Activated T-helper 2 cell treated with anti-CD3 and anti-CD28 coated beads, Interferon-gamma antibody, Interleukin-2, Interleukin-4, amounts not matched to agents 10 μg/mL and 5 μg/mL and 100 μg/mL, durations not matched to agents 14 hours and 24 hours and 36 hours (primary cell): Measurements from ENCODE around the gene ORC3. TPM values are rescaled to one million over a fixed set of nuclear protein-coding genes. Genes with fewer than 3 reads are reported as not detected.

Source experiments
- DNase-seq: peaks from one replicate; pipeline ENCODE4 v3.0.0; 2021; ENCODE audit warnings: low spot score
- H3K27ac Mint-ChIP-seq: one replicate; pipeline ENCODE4 v1.8.0; 2021; ENCODE audit warnings: mixed read lengths
- H3K27me3 Mint-ChIP-seq: one replicate; pipeline ENCODE4 v1.8.0; 2021; ENCODE audit warnings: low read depth, mixed read lengths
- H3K36me3 Mint-ChIP-seq: one replicate; pipeline ENCODE4 v1.8.0; 2021; ENCODE audit warnings: low read depth, mixed read lengths
- H3K4me1 Mint-ChIP-seq: one replicate; pipeline ENCODE4 v1.8.0; 2021; ENCODE audit warnings: low read depth, mixed read lengths
- H3K4me3 Mint-ChIP-seq: one replicate; pipeline ENCODE4 v1.8.0; 2021; ENCODE audit warnings: low read depth, mild to moderate bottlenecking, moderate library complexity, mixed read lengths
- H3K9me3 Mint-ChIP-seq: one replicate; pipeline ENCODE4 v1.8.0; 2021; ENCODE audit warnings: mixed read lengths
- intact Hi-C: fragments of 100-400 bp; cut with micrococcal nuclease; formaldehyde crosslinking; loops from one replicate; pipeline ENCODE4 v1.15.1; 2023
- total RNA-seq: library from RNA; stranded (reverse); gene quantifications from 2 replicates; pipeline ENCODE4 v1.2.3, GENCODE V29; 2022

ORC3 gene
- total RNA-seq, 1 donor from 2014 or later, result 31.9 TPM

DNA sequence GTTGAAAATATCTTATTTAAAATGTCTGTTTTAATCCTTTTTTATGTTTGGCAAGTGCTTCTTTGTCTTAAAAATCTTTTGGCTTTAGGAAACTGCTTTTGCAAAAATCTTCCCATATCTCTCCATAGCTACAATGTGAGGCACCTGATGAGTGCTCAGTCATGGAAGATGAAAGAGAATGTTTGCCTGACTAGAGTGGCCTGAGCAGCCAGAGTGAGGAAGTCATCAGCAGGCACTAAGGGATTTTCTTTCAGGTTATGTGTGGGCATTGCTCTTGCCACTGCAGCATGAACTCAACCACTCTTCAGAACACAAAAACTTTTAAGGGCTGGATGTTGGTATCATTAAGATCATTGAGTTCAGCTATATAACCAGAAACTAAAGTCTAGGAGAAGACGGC lies 64.2 kb downstream of the ORC3 start:
- intact Hi-C loops, result loop anchor here (5.0 kb wide), 1 partner anchor 62 kb away; the partner anchor contains the start of gene ORC3
- H3K4me3 Mint-ChIP-seq, result no peak overlapping the region
- H3K27ac Mint-ChIP-seq, result no peak overlapping the region
- H3K4me1 Mint-ChIP-seq, result peaks cover 34% of the 10 kb centered on the region
- DNase-seq, result no peak
- H3K27me3 Mint-ChIP-seq, result no peaks in the 10 kb centered on the region
- H3K36me3 Mint-ChIP-seq, result peaks cover 56% of the 10 kb centered on the region
- H3K9me3 Mint-ChIP-seq, result no peaks in the 10 kb centered on the region

DNA sequence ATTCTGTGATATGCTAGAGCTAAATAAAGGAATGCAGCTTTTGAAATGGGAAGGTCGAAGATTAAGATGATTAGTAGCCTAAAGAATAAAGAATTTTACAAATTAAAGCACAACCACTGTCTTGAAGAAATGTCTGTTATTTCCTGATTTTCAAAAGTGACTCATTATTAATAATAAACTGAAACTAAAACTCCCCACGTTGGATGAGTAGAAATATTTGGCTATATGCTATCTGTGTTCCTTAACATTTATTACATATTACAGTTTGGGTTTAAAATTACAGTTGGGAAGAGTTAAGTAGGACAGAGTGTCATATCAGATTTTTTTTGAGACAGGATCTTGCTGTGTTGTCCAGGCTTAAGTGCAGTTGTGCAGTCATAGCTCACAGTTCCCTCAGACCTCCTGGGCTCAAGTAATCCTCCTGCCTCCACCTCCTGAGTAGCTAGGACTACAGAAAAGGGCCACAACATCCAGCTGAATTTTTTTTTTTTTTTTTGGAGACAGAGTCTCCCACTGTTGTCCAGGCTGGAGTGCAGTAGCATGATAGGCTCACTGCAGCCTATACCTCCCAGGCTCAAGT lies 65.0 kb downstream of the ORC3 start:
- intact Hi-C loops, result loop anchor here (5.0 kb wide), 2 partner anchors 42 to 63 kb away; partner anchors contain the start of gene ORC3
- no peak overlapping the region for H3K27ac Mint-ChIP-seq
- no peaks in the 10 kb centered on the region for H3K27me3 Mint-ChIP-seq
- H3K4me1 Mint-ChIP-seq, result peaks cover 34% of the 10 kb centered on the region
- H3K9me3 Mint-ChIP-seq, result no peaks in the 10 kb centered on the region
- peaks cover 59% of the 10 kb centered on the region for H3K36me3 Mint-ChIP-seq
- no peak overlapping the region for H3K4me3 Mint-ChIP-seq
- DNase-seq, result no peak

DNA sequence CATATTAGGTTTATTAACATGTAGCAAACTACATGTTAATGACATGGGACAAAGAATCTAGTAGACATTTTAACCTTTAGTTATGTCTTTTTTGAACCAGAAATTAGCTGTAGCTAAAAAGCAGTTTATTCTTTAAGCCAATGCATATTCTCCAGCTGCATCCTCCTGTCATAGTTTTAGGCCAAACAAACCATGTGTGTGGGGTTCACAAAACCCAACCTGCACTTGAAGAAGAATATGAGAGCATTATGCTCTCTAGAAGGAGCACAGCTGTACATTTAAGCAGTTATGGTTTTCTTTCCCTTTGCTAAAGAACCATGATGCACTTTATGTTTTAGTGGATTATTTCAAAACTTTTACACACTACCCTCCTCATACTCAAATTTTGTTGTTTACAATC lies 65.9 kb downstream of the ORC3 start:
- intact Hi-C loops, result loop anchor here (5.0 kb wide), 1 partner anchor 41 kb away; no protein-coding TSS in a partner anchor
- H3K9me3 Mint-ChIP-seq, result no peaks in the 10 kb centered on the region
- DNase-seq, result no peak

DNA sequence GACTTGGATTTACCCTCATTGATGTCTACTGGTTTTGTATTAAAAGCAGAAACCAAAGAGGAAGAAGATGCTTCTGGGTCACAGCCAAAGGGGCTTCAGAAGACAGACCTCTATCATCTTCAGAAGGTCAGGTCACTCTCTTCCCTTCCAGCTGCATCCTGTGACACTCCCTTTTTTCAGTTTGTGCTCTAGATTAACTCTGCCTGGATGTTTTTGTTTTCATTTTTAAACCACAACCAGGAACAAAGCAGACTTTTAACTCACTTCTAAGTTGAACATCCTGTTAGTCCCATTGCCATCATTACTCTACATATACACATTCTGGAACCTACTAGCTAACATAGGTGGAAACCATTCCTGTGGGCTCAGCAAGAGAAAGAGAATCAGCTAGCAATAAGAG lies 66.9 kb downstream of the ORC3 start:
- Mint-ChIP-seq H3K27ac (peak overlapping the region; percentile 43), H3K9me3 (no peaks in the 10 kb centered on the region), H3K36me3 (peaks cover 68% of the 10 kb centered on the region), H3K4me3 (no peak overlapping the region), H3K4me1 (peaks cover 37% of the 10 kb centered on the region), H3K27me3 (no peaks in the 10 kb centered on the region)
- intact Hi-C loops, result loop anchor here (5.0 kb wide), 1 partner anchor 40 kb away; no protein-coding TSS in a partner anchor
- no peak for DNase-seq

More for the DNA sequence above, 65.9 kb downstream of the ORC3 start:
- H3K36me3 Mint-ChIP-seq, result peaks cover 66% of the 10 kb centered on the region
- no peaks in the 10 kb centered on the region for H3K27me3 Mint-ChIP-seq
- no peak overlapping the region for H3K4me3 Mint-ChIP-seq
- H3K4me1 Mint-ChIP-seq, result peaks cover 37% of the 10 kb centered on the region
- no peak overlapping the region for H3K27ac Mint-ChIP-seq

DNA sequence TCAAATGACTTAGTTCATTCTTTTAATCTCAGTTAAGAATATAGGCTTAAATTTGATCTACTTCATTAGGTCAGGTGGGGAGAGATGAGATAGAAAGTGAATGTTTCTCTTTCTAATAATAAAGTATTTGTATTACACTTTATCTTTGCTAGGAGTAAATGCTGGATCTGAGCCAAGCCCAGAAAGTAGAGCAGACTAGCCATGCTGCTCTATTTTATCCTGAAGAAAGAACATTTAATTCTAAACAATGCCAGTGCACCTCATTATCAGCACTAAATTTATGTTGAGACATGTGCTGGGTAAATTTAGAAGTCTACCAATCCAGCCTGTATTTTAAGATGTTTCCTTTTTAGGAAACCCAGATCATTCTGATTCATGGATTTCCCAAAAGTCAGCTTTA lies 68.6 kb downstream of the ORC3 start:
- H3K27ac Mint-ChIP-seq, result no peak overlapping the region
- intact Hi-C loops, result loop anchor here (5.0 kb wide), 1 partner anchor 39 kb away; no protein-coding TSS in a partner anchor
- peaks cover 62% of the 10 kb centered on the region for H3K36me3 Mint-ChIP-seq
- H3K4me1 Mint-ChIP-seq, result peaks cover 27% of the 10 kb centered on the region
- no peaks in the 10 kb centered on the region for H3K27me3 Mint-ChIP-seq
- H3K4me3 Mint-ChIP-seq, result no peak overlapping the region
- DNase-seq, result no peak
- no peaks in the 10 kb centered on the region for H3K9me3 Mint-ChIP-seq

DNA sequence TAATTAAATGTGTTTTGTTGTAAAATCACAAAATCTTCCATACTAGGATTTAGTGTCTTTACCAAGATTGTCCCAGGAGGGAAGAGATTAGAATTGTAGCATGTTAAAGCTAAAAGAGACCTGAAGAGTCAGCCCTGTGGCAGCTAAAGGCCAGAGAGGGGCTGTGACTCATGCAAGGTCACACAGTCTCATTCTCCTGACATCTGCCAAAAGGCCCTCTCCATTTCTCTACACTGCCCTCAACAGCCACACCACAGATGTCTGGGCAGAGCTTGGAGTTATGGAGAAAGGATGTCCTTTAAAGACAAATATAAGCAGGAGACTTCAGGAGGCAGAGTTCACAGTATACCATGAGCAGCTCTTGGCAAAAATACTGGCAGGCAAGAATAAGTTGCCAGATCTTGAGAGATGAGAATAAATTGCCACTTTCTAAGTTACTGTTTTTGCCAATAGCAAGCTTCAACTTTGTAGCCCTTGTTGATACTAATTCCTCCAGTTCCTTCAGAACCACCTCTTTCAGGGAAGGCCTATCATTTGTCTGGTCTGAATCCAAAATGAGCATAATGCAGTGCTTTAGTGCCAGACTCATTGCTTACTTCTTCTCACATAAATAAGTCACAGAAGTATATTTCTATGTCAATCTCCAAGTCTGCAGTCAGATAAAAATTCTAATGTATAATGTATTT lies 70.4 kb downstream of the ORC3 start:
- peaks cover 15% of the 10 kb centered on the region for H3K4me1 Mint-ChIP-seq
- intact Hi-C loops, result no loop called here
- H3K4me3 Mint-ChIP-seq, result no peak overlapping the region
- no peaks in the 10 kb centered on the region for H3K9me3 Mint-ChIP-seq
- H3K36me3 Mint-ChIP-seq, result peaks cover 50% of the 10 kb centered on the region
- no peak overlapping the region for H3K27ac Mint-ChIP-seq
- no peaks in the 10 kb centered on the region for H3K27me3 Mint-ChIP-seq
- DNase-seq, result no peak

DNA sequence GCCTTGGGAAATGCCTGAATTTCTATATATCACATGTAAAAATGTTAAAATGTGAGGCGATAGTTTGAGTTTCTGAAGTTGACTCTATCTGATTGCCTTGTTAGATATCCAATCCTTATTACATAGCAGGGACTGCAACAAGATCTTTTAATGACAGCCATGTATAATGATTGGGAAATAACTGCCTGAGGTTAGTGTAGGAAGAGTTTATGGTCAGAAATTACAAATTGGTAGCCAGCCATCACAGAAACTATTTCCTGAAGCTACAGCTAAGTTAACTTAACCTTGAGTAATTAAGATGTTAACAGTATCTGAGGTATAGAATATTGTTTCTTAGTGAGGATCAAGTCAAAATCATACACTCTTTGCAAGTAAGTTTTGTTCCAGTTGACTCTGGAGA lies 71.1 kb downstream of the ORC3 start:
- intact Hi-C loops, result no loop called here
- no peak for DNase-seq
- peaks cover 50% of the 10 kb centered on the region for H3K36me3 Mint-ChIP-seq
- H3K27me3 Mint-ChIP-seq, result no peaks in the 10 kb centered on the region
- peaks cover 15% of the 10 kb centered on the region for H3K4me1 Mint-ChIP-seq
- no peaks in the 10 kb centered on the region for H3K9me3 Mint-ChIP-seq
- no peak overlapping the region for H3K27ac Mint-ChIP-seq
- H3K4me3 Mint-ChIP-seq, result no peak overlapping the region

DNA sequence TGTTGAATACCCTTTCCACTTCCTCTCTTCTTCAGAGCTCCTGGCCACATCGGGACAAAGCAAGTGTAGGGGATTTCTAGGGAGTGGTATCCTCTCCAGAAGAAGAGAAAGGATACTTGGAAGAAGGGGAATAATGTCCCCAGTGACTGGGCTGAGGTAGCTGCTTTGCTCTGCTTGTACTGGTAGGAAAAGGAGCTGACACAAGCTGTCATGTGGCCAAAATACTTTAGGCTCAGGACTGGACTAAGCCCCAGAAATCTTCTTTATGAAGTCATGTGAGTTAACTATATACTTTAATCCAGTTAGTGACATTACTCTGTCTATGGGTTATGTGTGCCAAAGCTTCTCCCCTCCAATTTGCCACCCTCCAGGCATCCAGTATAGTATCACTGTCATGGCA lies 71.6 kb downstream of the ORC3 start:
- peaks cover 52% of the 10 kb centered on the region for H3K36me3 Mint-ChIP-seq
- H3K27ac Mint-ChIP-seq, result no peak overlapping the region
- no peaks in the 10 kb centered on the region for H3K27me3 Mint-ChIP-seq
- DNase-seq, result no peak
- peaks cover 15% of the 10 kb centered on the region for H3K4me1 Mint-ChIP-seq
- H3K4me3 Mint-ChIP-seq, result no peak overlapping the region
- intact Hi-C loops, result no loop called here
- no peaks in the 10 kb centered on the region for H3K9me3 Mint-ChIP-seq

DNA sequence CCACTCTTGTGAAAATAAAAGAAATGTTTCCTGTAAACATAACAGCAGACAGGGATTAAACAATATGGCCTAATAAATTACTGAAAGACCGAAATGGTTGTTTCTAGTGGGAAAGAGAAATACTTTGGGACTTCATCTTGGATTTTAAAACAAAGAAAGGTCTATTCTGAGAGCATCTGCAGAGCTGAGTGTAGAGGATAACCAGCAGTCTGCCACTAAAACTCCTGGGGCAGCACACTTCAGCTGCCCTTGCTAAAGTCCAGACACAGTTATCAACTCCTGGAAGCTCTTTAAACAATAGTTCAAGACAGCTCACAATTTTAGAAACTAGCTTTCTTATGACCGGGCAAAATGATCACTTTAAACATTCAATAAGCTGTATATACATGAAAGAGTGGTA lies 73.5 kb downstream of the ORC3 start:
- intact Hi-C loops, result no loop called here
- no peak for DNase-seq
- Mint-ChIP-seq H3K4me1 (peaks cover 3% of the 10 kb centered on the region), H3K27me3 (no peaks in the 10 kb centered on the region), H3K9me3 (no peaks in the 10 kb centered on the region), H3K4me3 (no peak overlapping the region), H3K27ac (no peak overlapping the region), H3K36me3 (peaks cover 45% of the 10 kb centered on the region)

DNA sequence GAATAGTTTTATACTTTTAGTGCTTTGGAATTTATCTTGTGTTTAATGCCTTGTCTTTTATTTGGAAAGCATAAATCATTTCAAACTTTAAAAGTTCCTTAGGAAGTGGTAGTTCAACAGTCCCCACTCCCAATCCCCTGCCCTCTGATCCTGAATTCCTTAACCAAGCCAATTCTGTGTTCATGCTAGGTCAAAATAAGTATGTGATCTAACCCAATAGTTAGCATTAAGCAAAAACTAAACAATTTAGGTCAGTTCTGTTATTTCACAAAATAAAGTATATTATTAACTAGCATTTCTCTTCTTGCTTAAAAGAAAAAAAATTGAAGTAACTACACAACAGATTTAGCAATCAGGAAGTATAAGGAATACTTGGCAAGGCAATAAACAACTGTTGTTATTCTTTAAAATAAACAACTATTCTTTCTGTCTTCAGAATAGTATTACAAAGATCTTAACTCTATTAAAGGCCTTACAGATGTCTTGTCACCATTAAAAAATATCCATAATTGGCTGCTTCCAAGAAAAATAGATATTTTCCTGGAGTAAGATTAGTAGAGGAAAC lies 75.1 kb downstream of the ORC3 start:
- Mint-ChIP-seq H3K27ac (no peak overlapping the region), H3K9me3 (no peaks in the 10 kb centered on the region), H3K4me1 (peaks cover 3% of the 10 kb centered on the region), H3K36me3 (peaks cover 43% of the 10 kb centered on the region), H3K27me3 (no peaks in the 10 kb centered on the region), H3K4me3 (no peak overlapping the region)
- no peak for DNase-seq
- intact Hi-C loops, result no loop called here

DNA sequence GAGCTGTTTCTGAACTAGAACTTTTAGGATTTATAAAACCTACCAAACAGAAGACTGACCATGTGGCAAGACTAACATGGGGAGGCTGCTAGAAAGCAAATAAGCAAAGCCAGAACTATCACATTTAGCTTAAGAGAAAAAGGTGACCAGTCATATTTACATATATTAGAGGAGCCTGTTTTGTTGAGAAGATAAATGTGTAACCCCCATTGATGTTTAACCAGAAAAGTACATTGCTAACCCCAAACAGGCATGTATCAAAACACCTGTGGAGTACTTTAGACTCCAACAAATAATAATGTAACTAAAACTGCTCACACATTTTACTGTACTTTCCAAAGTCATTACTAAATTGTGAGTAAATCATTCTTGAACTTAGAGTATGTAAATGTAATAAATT lies 77.1 kb downstream of the ORC3 start:
- H3K4me3 Mint-ChIP-seq, result no peak overlapping the region
- peaks cover 9% of the 10 kb centered on the region for H3K4me1 Mint-ChIP-seq
- no peaks in the 10 kb centered on the region for H3K9me3 Mint-ChIP-seq
- no peak for DNase-seq
- no peak overlapping the region for H3K27ac Mint-ChIP-seq
- intact Hi-C loops, result no loop called here
- no peaks in the 10 kb centered on the region for H3K27me3 Mint-ChIP-seq
- H3K36me3 Mint-ChIP-seq, result peaks cover 46% of the 10 kb centered on the region

DNA sequence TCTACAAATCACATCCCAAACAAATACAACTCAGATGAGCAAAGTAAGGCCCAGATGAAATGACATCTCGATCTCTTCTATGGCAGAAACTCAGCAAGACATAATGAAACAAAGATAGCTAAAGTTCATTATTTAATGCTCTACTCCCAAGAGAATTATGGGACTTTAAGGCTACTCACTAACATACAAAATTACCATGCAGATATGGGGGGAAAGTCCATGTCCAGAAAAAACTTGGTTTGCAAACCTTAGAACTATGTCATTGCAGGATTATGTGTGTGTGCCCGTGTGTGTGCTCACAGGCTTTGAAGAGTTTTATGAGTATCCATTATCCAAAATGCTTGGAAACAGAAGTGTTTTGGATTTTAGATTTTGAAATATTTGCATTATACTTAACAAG lies 78.1 kb downstream of the ORC3 start:
- DNase-seq, result no peak
- H3K4me1 Mint-ChIP-seq, result peaks cover 9% of the 10 kb centered on the region
- peaks cover 51% of the 10 kb centered on the region for H3K36me3 Mint-ChIP-seq
- intact Hi-C loops, result no loop called here
- H3K9me3 Mint-ChIP-seq, result no peaks in the 10 kb centered on the region
- H3K4me3 Mint-ChIP-seq, result no peak overlapping the region
- no peaks in the 10 kb centered on the region for H3K27me3 Mint-ChIP-seq
- H3K27ac Mint-ChIP-seq, result no peak overlapping the region

DNA sequence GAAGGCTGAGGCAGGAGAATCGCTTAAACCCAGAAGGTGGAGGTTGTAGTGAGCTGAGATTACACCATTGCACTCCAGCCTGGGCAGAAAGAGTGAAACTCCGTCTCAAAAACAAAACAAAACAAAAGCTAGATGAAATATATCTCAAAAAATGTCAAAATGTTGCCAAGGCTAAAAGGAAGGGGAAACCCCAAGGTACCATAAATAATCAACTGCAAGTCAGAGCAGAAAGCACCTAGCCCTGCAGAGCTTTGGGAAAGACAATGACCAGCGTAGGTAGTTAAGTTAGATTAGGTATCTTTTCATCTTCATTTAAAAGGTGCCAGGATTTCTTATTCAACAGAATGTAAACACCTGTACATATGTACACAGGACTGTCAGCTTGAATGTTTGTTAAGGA lies 79.1 kb downstream of the ORC3 start:
- DNase-seq, result no peak
- intact Hi-C loops, result no loop called here
- no peak overlapping the region for H3K27ac Mint-ChIP-seq
- no peaks in the 10 kb centered on the region for H3K27me3 Mint-ChIP-seq
- no peak overlapping the region for H3K4me3 Mint-ChIP-seq
- H3K4me1 Mint-ChIP-seq, result peaks cover 9% of the 10 kb centered on the region
- H3K9me3 Mint-ChIP-seq, result no peaks in the 10 kb centered on the region
- H3K36me3 Mint-ChIP-seq, result peaks cover 50% of the 10 kb centered on the region
